GM12878 (cell line): ENCODE measurements around the gene EXOC3L1. TPM values are rescaled to one million over a fixed set of nuclear protein-coding genes. Genes with fewer than 3 reads are reported as not detected.
A peak's percentile ranks its signal among the peaks of the same experiment; 100 is the strongest.

Experiments used
- ATF7 ChIP-seq: fragments of 450-650 bp; IDR thresholded peaks from 2 replicates; pipeline ENCODE4 v1.6.1; 2016; ENCODE audit warnings: low read depth, mild to moderate bottlenecking
- CBX3 ChIP-seq: fragments of 200-600 bp; sonication (generic); IDR thresholded peaks from 2 replicates; pipeline ENCODE4 v1.6.1; 2016; ENCODE audit warnings: low read depth, borderline replicate concordance
- FOXK2 ChIP-seq: fragments of 450-650 bp; IDR thresholded peaks from 2 replicates; pipeline ENCODE4 v1.6.1; 2017; ENCODE audit warnings: mild to moderate bottlenecking, moderate library complexity
- GATAD2B ChIP-seq: fragments of 450-650 bp; conservative IDR thresholded peaks from 2 replicates; pipeline ENCODE4 v1.6.1; 2017; ENCODE audit warnings: low read depth, mild to moderate bottlenecking, moderate library complexity
- KLF5 ChIP-seq: fragments of 450-650 bp; IDR thresholded peaks from 2 replicates; pipeline ENCODE4 v1.6.1; 2014; ENCODE audit warnings: mild to moderate bottlenecking; ENCODE audit not compliant: partially characterized antibody
- MEF2B ChIP-seq: fragments of 450-650 bp; IDR thresholded peaks from 2 replicates; pipeline ENCODE4 v1.6.1; 2018; ENCODE audit warnings: mild to moderate bottlenecking, moderate library complexity; ENCODE audit not compliant: partially characterized antibody, poor library complexity, severe bottlenecking
- NBN ChIP-seq: fragments of 450-650 bp; IDR thresholded peaks from 2 replicates; pipeline ENCODE4 v1.6.1; 2016
- NR2F1 ChIP-seq: fragments of 450-650 bp; conservative IDR thresholded peaks from 2 replicates; pipeline ENCODE4 v1.6.1; 2017; ENCODE audit warnings: mild to moderate bottlenecking
- PAX5 ChIP-seq: IDR thresholded peaks from 2 replicates; pipeline ENCODE4 v1.6.1; 2011; ENCODE audit warnings: low read depth, low read length, borderline replicate concordance
- POLR2A ChIP-seq: IDR thresholded peaks from 2 replicates; pipeline ENCODE4 v1.6.1; 2011; ENCODE audit warnings: low read depth, mild to moderate bottlenecking, low read length
- RB1 ChIP-seq: fragments of 450-650 bp; formaldehyde crosslinking; IDR thresholded peaks from 2 replicates; pipeline ENCODE4 v1.6.1; 2017; ENCODE audit warnings: mild to moderate bottlenecking, borderline replicate concordance
- RELA ChIP-seq: fragments of 450-650 bp; IDR thresholded peaks from 2 replicates; pipeline ENCODE4 v1.8.0; 2014; ENCODE audit warnings: borderline replicate concordance; ENCODE audit not compliant: partially characterized antibody
- SIN3A ChIP-seq: IDR thresholded peaks from 2 replicates; pipeline ENCODE4 v1.6.1; 2012; ENCODE audit warnings: low read depth, low read length, improper control_type of control experiment
- TCF7 ChIP-seq: IDR thresholded peaks from 2 replicates; pipeline ENCODE4 v1.6.1; 2014; ENCODE audit warnings: antibody characterized with exemption, borderline replicate concordance
- YBX1 ChIP-seq: fragments of 450-650 bp; IDR thresholded peaks from 2 replicates; pipeline ENCODE4 v1.6.1; 2016; ENCODE audit warnings: antibody characterized with exemption
- ZNF687 ChIP-seq: fragments of 450-650 bp; IDR thresholded peaks from 2 replicates; pipeline ENCODE4 v1.6.1; 2017; ENCODE audit warnings: mild to moderate bottlenecking, moderate library complexity
- polyA plus RNA-seq, 11 experiments: library from polyadenylated mRNA; depleted of rRNA in 4 of 11; unstranded in 6 of 11; stranded (reverse) in 5 of 11; fragments of >200 nt; fragmentation: Nextera tagmentation in 4 of 11; fragmentation: Illumina TruSeq in 1 of 11; extraction: Ambion mirVana in 4 of 11; extraction: Trizol in 1 of 11; gene quantifications; 1 replicate in 1 of 11; 2 replicates in 10 of 11; pipeline versions ENCODE4 v1.2.1 to v1.2.3, GENCODE V29; 2011 to 2016; ENCODE audit warnings: inconsistent platforms in 2 of 11, missing spikeins in 2 of 11, low read depth in 1 of 11
- total RNA-seq, 4 experiments: library from RNA; depleted of rRNA in 3 of 4; stranded (reverse); fragments of >200 nt in 3 of 4; fragmentation: Illumina TruSeq in 1 of 4; extraction: Trizol in 1 of 4; gene quantifications; 2 replicates each; pipeline versions ENCODE4 v1.2.1 to v1.2.3, GENCODE V29; 2013 to 2021
- TF ChIP-seq, protein P1 (sequence below): fragments of 450-650 bp; IDR thresholded peaks from 2 replicates; pipeline ENCODE4 v1.6.1; 2016; ENCODE audit warnings: mild to moderate bottlenecking
- TF ChIP-seq, protein P2 (sequence below): fragments of 450-650 bp; conservative IDR thresholded peaks from 2 replicates; pipeline ENCODE4 v1.6.1; 2017; ENCODE audit warnings: mild to moderate bottlenecking, moderate library complexity
- TF ChIP-seq, protein P3 (sequence below): IDR thresholded peaks from 2 replicates; pipeline ENCODE4 v1.6.1; 2012; ENCODE audit warnings: low read depth, low read length, improper control_type of control experiment

The EXOC3L1 gene
- total and polyA plus RNA-seq, 10 of the 15 experiments (the other 5 are each of a cell fraction or from before 2014, with no cell fraction given): 0.07 to 0.42 TPM; not detected in 8

- TF ChIP-seq GATAD2B (peak; percentile 75; the same call in 1 of the 2 replicates), NR2F1 (peak; percentile 80), SIN3A (0 out of 2 replicates have a peak, but pooled peaks have one; percentile 48), RB1 (peak; percentile 57; the same call in 1 of the 2 replicates), RELA (no peak), POLR2A (peak; percentile 50), NBN (0 out of 2 replicates have a peak, but pooled peaks have one; percentile 27), CBX3 (no peak), TCF7 (no peak), PAX5 (no peak), ZNF687 (peak; percentile 78; the same call in 1 of the 2 replicates), KLF5 (no peak), FOXK2 (no peak), MEF2B (peak; percentile 37), ATF7 (peak; percentile 38; the same call in 1 of the 2 replicates), YBX1 (no peak)
- TF ChIP-seq, protein P1, sequence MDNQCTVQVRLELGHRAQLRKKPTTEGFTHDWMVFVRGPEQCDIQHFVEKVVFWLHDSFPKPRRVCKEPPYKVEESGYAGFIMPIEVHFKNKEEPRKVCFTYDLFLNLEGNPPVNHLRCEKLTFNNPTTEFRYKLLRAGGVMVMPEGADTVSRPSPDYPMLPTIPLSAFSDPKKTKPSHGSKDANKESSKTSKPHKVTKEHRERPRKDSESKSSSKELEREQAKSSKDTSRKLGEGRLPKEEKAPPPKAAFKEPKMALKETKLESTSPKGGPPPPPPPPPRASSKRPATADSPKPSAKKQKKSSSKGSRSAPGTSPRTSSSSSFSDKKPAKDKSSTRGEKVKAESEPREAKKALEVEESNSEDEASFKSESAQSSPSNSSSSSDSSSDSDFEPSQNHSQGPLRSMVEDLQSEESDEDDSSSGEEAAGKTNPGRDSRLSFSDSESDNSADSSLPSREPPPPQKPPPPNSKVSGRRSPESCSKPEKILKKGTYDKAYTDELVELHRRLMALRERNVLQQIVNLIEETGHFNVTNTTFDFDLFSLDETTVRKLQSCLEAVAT: 0 out of 2 replicates have a peak, but pooled peaks have one; percentile 22
- TF ChIP-seq, protein P2, sequence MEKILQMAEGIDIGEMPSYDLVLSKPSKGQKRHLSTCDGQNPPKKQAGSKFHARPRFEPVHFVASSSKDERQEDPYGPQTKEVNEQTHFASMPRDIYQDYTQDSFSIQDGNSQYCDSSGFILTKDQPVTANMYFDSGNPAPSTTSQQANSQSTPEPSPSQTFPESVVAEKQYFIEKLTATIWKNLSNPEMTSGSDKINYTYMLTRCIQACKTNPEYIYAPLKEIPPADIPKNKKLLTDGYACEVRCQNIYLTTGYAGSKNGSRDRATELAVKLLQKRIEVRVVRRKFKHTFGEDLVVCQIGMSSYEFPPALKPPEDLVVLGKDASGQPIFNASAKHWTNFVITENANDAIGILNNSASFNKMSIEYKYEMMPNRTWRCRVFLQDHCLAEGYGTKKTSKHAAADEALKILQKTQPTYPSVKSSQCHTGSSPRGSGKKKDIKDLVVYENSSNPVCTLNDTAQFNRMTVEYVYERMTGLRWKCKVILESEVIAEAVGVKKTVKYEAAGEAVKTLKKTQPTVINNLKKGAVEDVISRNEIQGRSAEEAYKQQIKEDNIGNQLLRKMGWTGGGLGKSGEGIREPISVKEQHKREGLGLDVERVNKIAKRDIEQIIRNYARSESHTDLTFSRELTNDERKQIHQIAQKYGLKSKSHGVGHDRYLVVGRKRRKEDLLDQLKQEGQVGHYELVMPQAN: 0 out of 2 replicates have a peak, but pooled peaks have one; percentile 45
- TF ChIP-seq, protein P3, sequence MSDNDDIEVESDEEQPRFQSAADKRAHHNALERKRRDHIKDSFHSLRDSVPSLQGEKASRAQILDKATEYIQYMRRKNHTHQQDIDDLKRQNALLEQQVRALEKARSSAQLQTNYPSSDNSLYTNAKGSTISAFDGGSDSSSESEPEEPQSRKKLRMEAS: peak; percentile 84
Observed at GRCh38 chr16:67173808-67174705, 15.9 kb downstream of the EXOC3L1 start (continued).
